GM12801 (cell line): ENCODE data around the gene APLF.

Source experiments
- TF ChIP-seq, protein P1 (sequence below): IDR thresholded peaks from one replicate; pipeline ENCODE4 v1.5.1; 2011; ENCODE audit warnings: control low read depth; ENCODE audit not compliant: insufficient read length; ENCODE audit errors: extremely low read depth

Gene APLF

DNA sequence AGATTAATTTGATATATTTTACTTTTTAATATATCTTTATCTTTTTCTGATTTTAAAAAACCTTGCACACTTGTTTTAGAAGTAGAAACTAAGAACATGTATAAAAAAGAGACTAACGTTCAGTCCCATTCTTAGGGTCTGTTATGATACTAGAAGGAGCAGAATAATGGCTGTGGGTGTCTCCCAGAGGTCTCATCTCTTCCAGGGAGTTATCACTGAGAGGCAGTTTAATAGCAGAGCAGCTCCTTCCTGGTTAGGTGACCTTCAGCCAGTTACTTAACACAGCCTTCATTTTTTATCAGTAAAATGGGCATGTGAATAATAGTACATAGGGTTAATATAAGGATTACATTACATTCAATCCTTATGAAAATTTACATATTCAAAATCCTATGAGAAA, 40.9 kb upstream of the APLF start:
- TF ChIP-seq, protein P1, sequence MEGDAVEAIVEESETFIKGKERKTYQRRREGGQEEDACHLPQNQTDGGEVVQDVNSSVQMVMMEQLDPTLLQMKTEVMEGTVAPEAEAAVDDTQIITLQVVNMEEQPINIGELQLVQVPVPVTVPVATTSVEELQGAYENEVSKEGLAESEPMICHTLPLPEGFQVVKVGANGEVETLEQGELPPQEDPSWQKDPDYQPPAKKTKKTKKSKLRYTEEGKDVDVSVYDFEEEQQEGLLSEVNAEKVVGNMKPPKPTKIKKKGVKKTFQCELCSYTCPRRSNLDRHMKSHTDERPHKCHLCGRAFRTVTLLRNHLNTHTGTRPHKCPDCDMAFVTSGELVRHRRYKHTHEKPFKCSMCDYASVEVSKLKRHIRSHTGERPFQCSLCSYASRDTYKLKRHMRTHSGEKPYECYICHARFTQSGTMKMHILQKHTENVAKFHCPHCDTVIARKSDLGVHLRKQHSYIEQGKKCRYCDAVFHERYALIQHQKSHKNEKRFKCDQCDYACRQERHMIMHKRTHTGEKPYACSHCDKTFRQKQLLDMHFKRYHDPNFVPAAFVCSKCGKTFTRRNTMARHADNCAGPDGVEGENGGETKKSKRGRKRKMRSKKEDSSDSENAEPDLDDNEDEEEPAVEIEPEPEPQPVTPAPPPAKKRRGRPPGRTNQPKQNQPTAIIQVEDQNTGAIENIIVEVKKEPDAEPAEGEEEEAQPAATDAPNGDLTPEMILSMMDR = no peak

DNA sequence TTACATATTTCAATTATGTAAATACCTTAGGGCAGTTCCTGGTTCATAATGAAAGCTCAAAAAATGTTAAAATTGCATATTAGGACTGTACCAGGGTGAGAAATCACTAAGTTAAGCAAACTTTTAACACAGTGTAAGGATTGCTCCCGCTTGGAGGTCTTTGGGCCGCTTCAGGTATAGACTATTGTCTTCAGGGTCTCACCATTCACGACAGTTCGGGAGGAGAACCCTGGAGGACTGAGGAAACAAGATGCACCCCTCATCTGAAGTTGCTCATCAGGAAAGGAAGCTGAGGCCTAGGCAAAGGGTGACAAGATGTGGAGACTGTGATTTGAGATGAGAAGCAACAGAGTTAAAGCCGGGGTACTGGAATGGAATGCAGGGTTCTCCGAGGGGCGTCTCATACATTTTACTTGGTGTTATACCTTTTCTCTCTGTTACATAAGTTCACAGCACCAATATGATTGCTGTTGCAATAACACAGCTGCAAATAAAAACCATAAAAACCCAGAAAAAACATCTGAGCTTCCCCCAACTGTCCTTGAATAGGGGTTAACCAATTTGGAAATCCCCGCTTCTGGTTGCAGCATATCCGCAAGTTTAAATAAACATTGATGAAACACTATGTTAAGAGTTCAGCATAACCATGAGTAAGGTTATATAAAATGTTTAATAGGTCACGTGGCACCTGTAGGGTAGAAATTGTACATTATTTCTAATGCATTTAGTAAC, 40.4 kb upstream of the APLF start:
- TF ChIP-seq, protein P1 = no peak

DNA sequence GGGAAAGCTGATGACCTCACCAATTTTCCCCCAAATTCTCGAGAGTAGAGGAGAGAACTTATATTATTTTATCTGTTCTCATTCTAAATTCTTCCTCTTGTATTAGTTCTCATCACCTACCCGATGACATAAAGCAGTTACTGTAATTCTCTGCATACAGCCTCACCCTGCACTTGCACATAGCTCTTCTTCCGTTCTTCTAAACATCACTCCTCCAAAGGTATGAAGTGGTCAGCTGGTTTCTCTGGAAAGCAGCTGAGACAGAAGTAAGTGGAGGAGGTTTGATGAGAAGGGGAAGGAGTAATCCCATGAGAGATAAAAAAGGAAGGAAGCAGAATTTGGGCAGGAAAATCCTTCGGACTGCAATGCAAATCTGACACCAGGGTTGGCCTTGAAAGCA, 39.3 kb upstream of the APLF start:
- TF ChIP-seq, protein P1 = no peak

DNA sequence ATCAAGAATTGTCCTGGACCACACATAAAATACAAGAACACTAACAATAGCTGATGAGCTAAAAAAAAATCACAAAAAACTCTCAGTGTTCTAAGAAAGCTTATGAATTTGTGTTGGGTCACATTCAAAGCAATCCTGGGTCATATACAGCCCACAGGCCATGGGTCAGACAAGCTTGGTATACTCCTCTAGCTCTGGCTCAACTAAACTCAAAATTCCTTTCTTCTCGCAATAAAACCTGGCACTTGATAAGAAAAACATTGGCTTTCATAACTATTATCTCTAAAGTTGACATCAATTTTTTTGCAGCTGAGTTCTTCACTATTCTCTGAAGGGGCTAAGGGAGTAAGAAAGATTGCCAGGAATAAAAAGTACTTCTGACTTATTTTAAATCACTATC, 38.6 kb upstream of the APLF start:
- TF ChIP-seq, protein P1 = no peak

DNA sequence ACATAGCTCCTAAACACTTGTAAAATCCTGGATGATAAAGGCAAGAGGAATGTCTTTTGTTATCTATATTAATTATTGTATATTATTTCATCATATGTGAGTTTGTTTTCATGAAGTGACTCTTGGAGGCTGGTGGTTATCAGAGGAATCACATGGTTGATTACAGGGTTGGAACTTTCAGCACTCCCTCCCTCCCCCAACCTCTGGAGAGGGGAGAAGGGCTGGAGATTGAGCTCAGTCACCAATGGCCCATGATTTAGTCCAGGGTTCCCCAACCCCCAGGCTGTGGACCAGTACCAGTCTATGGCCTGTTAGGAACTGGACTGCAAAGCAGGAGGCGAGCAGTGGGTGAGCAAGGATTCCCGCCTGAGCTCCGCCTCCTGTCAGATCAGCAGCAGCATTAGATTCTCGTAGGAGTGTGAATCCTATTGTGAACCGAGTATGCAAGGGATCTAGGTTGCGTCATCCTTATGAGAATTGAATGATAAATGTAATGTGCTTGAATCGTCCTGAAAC, 38.0 kb upstream of the APLF start:
- TF ChIP-seq, protein P1 = no peak

DNA sequence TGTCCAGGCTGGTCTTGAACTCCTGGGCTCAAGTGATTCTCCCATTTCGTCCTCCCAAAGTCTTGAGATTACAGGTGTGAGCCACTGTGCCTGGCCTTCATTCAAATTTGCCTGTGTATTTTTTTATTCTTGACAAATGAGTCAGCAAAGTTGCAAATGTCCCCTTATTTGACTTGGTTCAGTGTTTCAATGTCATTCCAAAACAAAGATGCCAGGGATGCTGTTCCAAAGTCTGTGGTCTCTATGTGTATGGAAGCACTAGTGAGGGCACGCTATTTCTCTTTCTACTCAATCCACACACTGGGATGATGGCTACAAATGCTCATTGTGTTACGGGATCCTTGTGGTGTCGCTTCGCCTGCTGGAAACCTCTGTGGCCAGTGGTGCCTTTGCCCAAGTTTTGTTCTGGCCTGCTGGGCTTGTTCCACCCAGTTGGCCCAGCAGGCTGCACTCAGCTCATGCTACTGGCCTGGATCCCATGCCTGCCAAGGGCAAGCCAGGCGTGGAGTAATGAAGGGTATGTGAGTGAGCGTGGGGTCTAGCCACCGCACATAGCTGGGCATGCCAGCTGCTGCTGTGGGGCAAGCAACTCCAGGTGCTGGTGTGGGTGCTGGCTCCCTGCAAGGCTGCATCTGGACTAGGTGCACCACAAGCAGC, 35.9 kb upstream of the APLF start:
- TF ChIP-seq, protein P1 = no peak

DNA sequence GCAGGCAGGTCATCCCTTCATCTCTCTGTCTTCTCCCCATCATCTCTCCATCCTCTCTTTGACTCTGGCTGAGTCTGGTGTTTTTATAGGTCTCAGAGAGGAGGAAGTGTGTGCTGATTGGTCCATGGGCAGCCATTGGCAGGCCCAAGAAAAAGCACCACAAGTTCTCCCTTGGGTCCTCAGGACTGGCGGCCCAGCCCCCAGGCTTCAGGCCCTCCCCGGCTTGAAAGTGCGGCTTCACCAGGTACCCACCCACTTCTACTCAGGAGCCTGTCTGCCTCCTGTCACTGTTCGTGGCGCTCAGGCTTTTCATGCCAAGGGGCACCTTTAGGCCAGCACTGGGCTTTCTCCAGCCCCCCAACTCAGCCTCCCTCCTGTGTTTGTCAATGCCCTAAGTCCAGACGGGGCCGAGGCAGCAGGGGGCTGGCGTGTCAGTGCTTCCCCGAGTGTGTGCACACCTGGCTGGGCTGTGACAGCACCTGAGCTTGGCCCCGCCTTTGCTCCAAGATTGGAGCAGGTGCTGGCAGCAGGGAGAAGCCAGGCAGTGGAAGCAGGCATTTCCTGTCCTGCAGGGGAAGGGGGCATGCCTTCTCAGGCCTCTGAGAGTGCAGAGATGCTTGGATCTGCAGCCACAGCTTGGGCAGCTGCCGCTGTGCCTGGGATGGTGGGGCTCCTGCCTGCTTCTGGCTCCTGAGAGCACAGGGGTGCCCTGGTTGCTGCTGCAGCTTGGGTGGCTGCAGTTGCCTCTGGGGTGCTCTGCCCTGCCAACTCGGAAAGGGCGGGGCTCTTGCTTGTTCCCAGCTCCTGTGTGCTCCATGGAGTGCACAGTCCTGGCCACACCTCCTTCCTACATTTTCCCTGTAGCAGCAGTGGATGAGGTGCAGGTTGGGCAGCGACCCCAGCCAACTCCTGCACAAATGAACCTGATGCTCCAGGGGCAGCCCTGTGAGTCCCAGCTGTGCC, 34.4 kb upstream of the APLF start:
- TF ChIP-seq, protein P1 = no peak
